ENCODE data around the gene MON2.

Gene MON2

GRCh38 chr12:62605981-62606380 lies 139.4 kb downstream of the MON2 start:
- no peak for DNase-seq (ENCODE audit: low spot score)

- DNase-seq (ENCODE audit: low spot score), result no peak
Observed at GRCh38 chr12:62606654-62607053, 140.0 kb downstream of the MON2 start.

- DNase-seq (ENCODE audit: low spot score), result no peak
Observed at GRCh38 chr12:62613081-62613480, 146.5 kb downstream of the MON2 start.

GRCh38 chr12:62618319-62618718 lies 151.7 kb downstream of the MON2 start:
- no peak for DNase-seq (ENCODE audit: low spot score)

- DNase-seq (ENCODE audit: low spot score), result no peak
Observed at GRCh38 chr12:62618930-62619329, 152.3 kb downstream of the MON2 start.

- no peak for DNase-seq (ENCODE audit: low spot score)
Observed at GRCh38 chr12:62621101-62621638, 154.5 kb downstream of the MON2 start.

- no peak for DNase-seq (ENCODE audit: low spot score)
Observed at GRCh38 chr12:62622177-62622576, 155.6 kb downstream of the MON2 start.

GRCh38 chr12:62625228-62625627 lies 158.6 kb downstream of the MON2 start:
- DNase-seq (ENCODE audit: low spot score), result no peak

GRCh38 chr12:62627181-62627580 lies 160.6 kb downstream of the MON2 start:
- DNase-seq (ENCODE audit: low spot score), result no peak

GRCh38 chr12:62629413-62629812 lies 162.8 kb downstream of the MON2 start:
- DNase-seq (ENCODE audit: low spot score), result no peak

GRCh38 chr12:62629971-62630739 lies 163.5 kb downstream of the MON2 start:
- DNase-seq (ENCODE audit: low spot score), result no peak

- DNase-seq (ENCODE audit: low spot score), result peak; percentile 68
Observed at GRCh38 chr12:62631471-62632410, 165.1 kb downstream of the MON2 start.

GRCh38 chr12:62632411-62632918 lies 165.8 kb downstream of the MON2 start:
- DNase-seq (ENCODE audit: low spot score), result peak; percentile 48

- DNase-seq (ENCODE audit: low spot score), result no peak
Observed at GRCh38 chr12:62635649-62636048, 169.0 kb downstream of the MON2 start.

- no peak for DNase-seq (ENCODE audit: low spot score)
Observed at GRCh38 chr12:62637679-62638078, 171.1 kb downstream of the MON2 start.

GRCh38 chr12:62640910-62641448 lies 174.4 kb downstream of the MON2 start:
- no peak for DNase-seq (ENCODE audit: low spot score)

- no peak for DNase-seq (ENCODE audit: low spot score)
Observed at GRCh38 chr12:62642486-62642885, 175.9 kb downstream of the MON2 start.

GRCh38 chr12:62643486-62643885 lies 176.9 kb downstream of the MON2 start:
- no peak for DNase-seq (ENCODE audit: low spot score)

GRCh38 chr12:62646566-62646965 lies 179.9 kb downstream of the MON2 start:
- DNase-seq (ENCODE audit: low spot score), result no peak

GRCh38 chr12:62647586-62647985 lies 181.0 kb downstream of the MON2 start:
- no peak for DNase-seq (ENCODE audit: low spot score)

- DNase-seq (ENCODE audit: low spot score), result no peak
Observed at GRCh38 chr12:62649412-62650138, 182.9 kb downstream of the MON2 start.

Data from SK-N-DZ (cell line).